Activated T-helper 9 cell treated with anti-CD3 and anti-CD28 coated beads, Interleukin-2, amount 50 U/mL, for 16 hours (primary cell): ENCODE results near the gene USP49.

Experiments used
- DNase-seq: peaks from one replicate; pipeline ENCODE4 v3.0.0-alpha.2; 2020; ENCODE audit warnings: low read depth

The USP49 gene

DNA sequence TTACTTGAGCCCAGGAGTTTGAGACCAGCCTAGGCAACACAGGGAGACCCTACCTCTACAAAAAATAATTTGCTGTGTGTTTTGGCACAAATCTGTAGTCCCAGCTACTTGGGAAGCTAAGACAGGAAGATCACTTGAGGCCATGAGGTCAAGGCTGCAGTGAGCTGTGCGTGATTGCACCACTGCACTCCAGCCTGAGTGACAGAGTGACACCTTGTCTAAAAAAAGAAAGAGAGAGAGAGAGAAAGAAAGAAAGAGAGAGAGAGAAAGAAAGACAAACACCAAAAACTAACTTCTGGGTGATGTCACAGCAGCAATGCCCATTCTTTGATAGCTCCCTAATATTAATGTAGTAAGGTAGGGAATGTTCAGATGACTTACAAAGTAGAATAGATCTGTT lies 20.4 kb downstream of the USP49 start:
- DNase-seq, result no peak

DNA sequence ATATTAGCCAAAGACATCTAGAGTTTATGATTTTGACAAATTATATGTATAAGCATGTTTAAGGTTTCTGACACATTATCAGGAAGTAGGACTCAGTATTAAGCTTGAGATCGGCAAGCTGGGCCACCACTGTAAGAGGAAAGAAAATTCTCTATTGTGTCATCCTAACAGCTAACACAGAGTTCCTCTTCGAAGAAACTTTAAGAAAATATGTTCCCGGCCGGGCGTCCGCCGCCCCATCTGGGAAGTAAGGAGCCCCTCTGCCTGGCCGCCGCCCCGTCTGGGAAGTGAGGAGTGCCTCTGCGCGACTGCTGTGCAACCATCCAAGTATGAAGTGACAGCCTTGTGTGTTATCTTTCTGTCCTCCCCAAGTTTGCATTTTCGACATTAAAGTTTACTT lies 23.0 kb downstream of the USP49 start:
- no peak for DNase-seq

DNA sequence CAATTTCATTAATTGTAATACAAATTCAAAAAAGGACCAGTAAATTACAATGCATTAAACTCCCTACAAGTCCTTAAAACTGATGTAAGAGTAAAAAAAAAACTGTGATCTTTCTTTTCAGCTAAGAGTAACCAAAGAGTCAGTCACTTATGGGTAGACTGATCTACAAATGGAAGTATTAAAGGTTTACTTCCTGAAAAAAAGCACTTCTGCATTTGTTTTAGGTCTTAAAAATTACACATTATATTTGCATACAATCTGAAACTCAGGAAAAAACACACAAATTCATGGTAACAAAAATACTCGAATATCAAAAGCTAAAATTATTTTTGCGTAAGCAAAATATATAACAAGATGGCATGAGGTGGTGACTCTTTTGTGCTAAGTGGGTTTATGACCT lies 23.5 kb downstream of the USP49 start:
- no peak for DNase-seq

DNA sequence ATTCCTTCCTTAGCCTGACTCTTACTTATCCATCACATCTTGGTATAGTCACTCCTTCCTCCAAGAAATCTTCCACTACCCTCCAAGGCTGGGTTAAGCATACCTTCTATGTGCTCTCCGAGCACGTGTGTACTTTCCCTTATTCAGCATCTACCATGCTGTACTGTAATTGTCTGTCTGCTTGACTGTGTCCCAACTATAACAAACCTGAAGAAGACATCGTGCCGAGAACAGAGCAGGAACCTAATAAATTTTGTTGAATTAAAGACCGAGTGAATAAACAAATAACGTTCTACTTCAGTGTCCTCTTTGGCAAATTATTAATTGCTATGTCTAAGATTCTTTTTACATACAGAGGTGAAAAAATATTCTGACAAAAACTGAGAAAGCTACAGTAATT lies 35.8 kb downstream of the USP49 start:
- no peak for DNase-seq

DNA sequence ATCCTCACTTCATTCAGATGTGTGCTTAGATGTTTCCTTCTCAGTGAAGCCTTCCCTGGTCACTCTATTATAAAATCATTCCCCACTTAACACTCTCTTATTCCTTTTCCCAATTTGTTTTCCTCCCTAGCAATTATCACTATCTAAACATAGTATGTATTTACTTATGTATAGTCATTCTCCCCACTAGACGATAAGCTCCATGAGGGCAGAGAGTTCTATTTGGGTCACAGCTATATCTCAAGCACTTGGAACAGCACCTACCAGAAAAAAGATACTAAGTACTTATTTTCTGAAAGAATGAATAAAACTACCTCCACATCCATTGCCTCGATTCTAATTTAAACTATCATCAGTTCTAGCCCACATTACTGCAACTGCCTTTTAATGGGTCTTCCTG lies 36.5 kb downstream of the USP49 start:
- no peak for DNase-seq

DNA sequence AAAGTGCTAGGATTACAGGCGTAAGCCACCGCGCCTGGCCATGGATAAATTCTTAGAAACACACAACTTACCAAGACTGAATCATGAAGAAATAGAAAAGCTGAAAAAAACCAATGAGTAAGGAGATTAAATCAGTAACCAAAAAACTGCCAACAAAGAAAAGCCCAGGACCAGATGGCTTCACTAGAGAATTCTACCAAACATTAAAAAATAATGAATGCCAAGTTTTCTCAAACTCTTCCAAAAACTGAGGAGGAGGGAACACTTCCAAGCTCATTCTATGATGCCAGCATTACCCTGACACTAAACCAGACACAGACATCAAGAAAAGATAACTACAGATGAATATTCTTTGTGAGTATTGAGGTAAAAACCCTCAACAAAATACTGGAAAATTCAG lies 44.3 kb downstream of the USP49 start:
- DNase-seq, result no peak

DNA sequence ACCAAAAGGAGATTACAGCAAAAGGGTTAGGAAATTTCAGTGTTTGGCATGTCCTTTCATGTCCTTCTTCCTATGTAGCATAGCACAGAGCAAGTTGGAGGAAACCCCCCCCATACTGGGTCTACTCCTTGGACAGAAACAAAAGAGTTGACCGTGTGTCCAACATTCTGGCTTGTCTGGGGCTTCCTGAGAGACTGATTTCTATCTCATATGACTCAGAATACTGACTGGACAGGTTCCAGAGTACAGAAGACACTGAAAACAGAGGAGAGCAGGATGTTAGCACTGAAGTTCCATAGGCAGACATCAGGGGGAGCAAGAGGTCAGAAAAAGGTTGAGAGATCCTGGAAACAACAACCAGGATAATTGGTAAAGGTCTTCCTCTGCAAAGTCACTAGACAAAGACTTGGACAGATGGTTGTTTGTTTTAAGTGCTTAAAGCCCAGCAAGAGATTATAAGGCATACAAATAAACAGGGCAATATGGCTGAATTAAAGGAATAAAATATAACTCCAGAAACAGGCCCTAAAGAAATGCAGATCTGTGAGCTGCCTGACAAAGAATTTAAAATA lies 48.4 kb downstream of the USP49 start:
- DNase-seq, result peak; percentile 2

DNA sequence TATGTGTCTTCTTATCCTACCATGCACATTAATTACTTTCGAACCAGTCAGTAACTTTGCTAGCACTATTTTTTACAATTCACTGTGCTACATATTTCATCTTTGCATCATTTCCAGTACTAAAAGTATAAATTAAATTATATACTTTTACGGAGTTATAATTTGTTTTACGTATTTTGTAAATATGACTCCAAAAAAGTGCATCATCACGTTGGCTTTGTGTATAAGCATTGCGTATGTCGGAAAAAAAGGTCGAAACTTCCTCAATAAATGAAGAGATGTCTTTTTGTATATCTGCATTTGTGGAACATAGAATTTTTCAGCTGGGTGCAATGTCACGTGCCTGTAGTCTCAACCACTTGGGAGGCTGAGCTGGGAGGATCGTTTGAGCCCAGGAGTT lies 52.0 kb downstream of the USP49 start:
- DNase-seq, result no peak

DNA sequence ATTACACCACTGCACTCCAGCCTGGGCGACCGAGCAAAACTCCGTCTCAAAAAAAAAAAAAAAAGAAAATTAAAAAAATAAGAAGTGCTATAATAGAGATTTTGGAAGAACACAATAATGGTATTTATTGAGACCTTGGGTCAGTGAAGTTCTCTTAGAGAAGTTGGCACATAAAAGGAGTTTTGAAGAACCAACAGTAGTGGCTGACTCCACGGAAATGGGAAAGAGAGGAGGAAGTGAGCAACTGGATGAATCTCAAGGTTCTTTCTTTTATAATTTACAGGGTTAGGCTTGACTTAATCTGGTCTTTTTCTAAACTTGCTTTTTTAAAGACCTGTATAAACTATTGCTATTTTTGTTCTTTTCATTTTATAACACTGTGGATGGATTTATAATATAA lies 54.8 kb downstream of the USP49 start:
- no peak for DNase-seq

DNA sequence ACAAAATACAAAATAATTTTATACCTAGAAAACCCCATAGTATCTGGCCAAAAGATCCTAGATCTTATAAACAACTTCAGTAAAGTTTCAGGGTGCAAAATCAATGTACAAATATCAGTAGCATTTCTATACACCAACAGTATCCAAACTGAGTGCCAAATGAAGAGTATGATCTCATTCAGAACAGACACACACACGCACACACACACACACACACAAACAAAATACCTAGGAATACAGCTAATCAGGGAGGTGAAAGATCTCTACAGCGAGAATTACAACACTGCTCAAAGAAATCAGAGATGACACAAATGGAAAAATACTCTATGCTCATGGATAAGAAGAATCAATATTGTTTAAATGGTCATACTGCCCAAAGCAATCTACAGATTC lies 58.5 kb downstream of the USP49 start:
- DNase-seq, result no peak

DNA sequence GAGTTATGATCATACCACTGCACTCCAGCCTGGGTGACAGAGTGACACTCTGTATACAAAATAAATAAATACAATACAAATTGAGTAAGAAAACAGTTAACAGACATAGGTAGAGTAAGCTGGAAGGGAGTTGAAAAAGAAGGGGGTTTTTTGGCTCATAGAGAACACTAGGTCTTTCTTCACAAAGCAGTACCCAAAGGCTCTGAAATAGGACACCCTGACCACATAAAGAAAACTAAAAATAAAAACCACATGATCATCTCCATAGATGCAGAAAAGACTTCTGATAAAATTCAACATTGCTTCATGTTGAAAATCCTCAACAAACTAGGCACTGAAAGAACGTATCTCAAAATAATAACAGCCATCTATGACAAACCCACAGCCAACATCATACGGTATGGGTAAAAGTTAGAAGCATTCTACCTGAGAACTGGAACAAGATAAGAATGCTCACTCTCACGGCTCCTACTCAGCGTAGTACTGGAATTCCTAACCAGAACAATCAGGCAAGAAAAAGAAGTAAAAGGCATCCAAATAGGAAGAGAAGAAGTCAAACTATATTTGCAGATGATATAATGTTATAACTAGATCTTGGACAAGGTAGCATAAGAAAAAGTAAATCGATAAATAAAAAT lies 59.0 kb downstream of the USP49 start:
- no peak for DNase-seq

DNA sequence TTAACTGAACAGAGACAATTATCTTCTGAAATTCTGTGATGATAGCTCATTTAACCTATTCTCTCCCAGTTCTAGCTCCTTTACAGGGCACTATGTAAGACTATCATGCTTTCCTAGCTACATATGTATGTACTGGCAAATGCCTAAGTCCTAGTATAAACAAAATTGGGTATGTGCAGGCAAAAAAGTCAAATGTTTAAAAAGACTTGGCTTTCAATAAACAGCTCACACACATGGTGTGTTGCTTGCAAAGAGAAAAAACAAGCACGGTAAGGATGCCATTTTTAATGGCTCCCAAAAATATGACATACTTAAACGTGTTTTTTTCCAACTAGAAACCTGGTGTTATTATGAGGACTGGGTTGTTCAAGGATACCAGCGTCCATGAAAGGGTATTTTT lies 62.9 kb downstream of the USP49 start:
- no peak for DNase-seq

DNA sequence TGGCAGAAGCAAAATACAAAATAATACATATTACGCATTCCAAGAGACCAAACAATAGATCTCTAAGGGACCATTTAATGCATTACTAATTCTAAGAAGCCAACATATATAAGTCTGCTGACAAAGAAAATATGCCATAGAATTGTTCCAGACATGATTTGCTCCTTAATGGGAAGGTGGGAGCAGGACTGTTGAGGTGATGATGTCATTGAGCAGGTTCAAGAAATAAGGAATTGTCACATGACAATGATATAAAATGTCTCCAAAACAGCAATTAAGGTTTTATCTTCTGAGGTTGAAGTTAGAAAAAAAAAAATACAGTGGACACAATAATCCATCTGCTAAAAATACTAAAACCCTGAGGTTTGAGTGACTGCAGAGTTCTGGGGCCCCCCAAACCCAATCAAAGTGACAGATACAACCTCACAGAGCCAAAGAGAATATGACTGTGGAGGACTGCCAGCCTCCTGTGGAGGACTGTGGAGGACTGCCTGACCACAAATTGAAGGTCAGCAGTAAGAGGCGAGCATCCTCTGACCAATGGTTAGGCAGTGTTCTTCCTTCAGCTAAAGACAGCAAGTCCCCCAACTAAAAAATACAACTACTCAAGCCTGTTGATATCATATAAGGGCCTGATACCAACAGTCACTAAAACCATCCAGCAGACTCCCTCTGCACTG lies 68.7 kb downstream of the USP49 start:
- no peak for DNase-seq

DNA sequence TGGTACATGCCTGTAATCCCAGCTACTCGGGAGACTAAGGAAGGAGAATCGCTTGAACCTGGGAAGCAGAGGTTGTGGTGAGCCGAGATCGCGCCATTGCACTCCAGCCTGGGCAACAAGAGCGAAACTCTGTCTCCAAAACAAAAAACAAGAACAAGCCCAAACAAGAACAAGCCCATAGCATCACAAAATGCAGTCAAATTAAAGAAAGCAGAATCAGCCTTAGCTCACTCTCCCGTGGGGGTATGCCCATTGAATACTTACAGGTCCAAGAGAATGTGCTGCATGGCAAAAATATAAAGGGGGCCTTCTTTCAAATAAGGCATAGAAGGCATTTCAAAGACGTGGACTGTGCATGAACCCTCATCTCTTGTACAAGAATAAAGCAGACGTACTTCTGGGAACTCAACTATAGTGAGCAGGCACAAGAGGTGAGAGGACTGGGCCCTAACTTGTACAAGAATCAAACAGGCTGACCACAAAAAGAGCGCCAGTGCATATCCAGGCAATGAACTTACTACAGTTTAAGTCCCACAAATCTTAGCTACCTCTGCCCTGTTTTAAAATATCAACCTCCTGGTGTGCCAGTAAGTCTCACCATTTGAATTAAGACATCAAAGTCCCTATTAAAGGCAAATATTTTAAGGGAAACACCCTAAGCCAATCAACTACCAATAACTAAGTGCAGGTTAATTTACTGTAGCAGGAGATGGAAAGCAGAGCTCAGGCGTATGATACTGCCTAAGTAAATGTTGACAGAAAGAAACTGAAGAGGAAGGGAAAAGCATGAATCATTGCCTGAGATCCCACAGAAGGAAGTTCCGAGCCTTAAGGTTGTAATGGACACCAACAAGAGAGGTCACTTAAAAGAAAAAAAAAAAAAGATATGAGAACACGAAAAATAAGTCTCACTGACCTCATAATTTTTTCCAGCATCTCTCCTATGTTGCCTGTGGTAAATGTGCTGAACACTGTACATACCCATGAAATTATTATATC lies 70.3 kb downstream of the USP49 start:
- DNase-seq, result no peak

DNA sequence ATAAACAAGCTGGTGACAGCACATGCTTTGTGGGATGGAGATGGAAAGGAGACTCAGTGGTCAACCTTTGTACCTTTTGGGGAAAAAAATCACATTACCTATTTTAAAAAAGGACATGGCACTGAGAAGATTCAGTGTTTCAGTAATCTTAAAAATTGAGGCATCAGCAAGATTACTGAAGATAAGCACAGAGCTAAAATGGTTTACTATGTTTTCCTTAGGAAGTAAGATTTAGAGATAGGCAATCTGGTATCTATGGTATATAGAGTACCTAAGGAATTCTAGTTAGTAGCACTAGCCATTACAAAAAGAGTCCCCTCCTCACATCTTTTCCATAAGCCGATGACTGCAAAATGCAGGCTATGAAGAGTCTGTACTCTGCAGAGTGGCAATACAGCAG lies 72.0 kb downstream of the USP49 start:
- no peak for DNase-seq

DNA sequence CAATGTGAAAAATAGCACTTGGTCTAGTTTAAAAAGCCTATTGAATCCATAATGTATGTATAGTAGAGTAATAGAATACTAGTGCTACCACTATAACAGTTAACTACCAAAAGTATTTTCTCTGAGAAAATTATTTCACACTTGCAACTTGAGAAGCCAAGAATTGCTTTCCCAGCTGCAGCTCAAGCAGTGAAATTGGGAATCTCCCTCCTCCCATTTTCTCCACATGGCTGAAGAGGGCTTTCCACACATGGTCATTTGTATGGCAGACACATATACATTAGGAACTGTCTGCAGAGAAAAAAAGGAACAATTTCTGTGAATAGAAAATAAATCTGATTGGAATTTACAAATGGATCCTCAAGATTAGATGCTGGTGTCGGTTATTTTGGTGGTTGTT lies 73.2 kb downstream of the USP49 start:
- no peak for DNase-seq

DNA sequence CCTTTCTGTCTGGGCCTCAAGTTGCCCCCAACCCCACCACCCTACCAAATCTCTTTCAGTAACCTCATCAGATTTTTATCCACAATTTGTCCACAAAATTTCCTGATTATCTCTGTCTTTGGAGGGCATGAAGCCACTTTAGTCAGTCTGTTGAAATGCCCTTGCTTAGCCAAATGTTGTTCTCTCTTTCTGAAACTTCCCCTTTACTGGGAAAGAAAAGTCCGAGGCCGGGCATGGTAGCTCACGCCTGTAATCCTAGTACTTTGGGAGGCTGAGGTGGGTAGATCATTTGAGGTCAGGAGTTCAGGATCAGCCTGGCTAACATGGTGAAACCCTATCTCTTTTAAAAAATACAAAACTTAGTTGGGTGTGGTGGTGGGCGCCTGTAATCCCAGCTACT lies 73.9 kb downstream of the USP49 start:
- no peak for DNase-seq

DNA sequence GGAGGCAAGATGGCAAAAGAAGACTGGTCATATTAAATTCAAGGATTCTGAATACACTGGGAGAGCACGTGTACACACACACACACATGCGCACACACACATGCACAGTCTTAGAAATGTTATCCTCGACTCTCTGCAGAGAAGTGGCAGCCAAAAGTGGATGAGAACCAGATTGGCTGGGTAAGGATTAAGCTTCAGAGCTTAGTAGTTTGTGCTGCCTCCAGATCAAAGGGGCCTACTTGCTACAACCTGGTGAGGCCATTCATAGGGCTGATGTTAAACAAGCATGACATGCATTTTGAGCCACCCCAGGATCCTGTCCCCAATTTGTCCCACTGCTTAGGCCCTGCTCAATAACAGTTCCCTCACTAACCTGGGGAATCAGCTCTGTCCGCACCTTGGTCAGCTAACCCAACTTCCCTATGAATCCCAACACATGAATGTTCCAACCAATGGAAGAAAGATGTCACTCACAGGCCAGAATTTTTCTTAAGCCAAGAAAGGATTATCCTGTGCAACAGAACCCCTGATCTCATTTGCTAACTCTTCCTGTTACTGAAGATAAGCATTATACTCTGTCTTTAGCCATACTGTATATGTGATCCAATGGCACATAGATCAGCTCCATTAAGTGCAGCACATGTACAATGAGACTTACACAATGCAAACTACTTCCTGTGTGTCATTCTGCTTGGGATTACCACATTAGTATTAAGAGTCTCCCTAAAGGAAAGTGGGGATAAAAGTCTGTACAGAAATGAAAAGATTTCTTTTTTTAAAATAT lies 76.7 kb downstream of the USP49 start:
- DNase-seq, result no peak

DNA sequence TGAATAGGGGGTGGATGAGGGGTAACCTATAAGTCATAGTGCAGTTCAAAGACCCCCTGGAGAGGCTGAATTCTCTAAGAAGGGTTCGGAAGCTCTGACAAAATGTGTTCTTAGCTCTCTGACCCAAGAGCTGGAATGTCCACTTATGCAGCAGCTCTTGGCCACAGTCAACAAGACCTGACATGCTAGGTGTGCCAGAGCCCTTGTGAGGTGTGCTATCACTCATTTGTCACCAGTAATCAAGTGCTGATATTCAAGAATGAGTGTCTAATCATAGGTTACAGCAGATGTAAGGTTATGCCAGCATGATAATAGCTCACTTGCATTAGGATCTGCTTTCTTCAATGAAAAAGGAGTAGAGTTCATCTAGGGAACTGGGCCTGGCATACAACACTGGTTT lies 79.6 kb downstream of the USP49 start:
- no peak for DNase-seq

DNA sequence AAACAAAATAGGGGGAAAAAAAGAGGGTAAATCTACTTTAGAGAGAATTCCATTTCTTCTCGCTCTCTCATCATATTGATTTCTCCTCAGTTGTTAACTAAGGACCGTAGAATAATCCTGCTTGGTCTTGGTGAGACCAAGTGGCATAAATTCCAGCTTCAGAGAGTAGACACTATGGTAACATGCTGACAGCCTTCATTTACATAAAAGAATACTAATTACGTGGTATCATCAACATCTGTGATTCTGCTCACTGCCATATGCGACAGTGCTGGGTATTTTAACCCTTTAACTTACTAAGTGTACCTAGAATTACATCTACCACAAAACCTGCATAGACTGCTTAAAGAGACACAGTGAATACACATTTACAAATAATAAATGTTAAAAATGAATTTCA lies 80.5 kb downstream of the USP49 start:
- no peak for DNase-seq

DNA sequence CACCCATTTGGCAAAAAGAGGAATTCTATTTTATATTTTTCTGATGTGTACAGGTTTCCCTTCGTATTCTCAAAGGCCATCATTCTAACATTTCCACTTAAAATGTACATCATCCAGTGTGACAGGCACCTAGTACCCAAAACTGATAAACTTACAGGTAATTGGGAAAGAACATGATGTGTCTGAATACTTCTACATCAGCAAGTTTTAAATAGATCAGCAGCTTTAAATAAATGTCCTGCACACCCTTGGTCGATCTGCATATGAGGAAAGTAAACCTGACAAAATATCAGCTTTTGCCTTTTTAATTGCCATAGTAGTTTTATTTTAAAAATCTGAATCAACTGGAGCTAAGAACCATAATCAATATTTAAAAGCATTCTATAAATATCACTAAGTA lies 81.2 kb downstream of the USP49 start:
- no peak for DNase-seq

DNA sequence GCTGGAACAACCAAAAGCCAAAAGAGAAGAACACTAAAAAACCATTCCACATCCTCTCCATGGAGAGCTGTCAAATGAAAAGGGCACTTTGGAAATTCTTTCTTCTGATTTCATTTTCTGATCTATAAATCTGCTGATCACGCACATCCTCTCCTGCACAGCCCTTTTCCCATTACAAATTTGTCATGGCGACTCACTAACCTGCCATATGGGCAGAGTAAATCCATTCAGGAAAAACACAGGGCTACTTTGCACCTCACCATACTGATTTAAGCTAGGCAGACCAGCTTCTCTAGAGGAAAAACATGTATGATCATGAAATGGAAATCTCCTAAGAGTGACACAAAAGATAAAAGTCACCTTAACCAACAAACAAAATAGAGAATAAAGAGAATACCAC lies 81.7 kb downstream of the USP49 start:
- no peak for DNase-seq
